ENCODE measurements around the gene NOX3. TPM values are rescaled to one million over a fixed set of nuclear protein-coding genes. Genes with fewer than 3 reads are reported as not detected.

Gene NOX3
- total and polyA plus RNA-seq, 10 of the 15 experiments (the other 5 are each of a cell fraction or from before 2014, with no cell fraction given): not detected

- peak; percentile 97 for TF ChIP-seq ATF2 (IDR thresholded peaks at IDR 0.05; ENCODE audit: low read length)
- TF ChIP-seq NR2F1 (conservative IDR thresholded peaks at IDR 0.05): peak; percentile 40
- peak; percentile 87 for TF ChIP-seq CUX1 (IDR thresholded peaks at IDR 0.05; ENCODE audit: insufficient replicate concordance, low read depth, low read length)
- TF ChIP-seq TARDBP (IDR thresholded peaks at IDR 0.05; ENCODE audit: borderline replicate concordance): peak; percentile 20; the same call in 1 of the 2 replicates
- TF ChIP-seq ZNF24 (IDR thresholded peaks at IDR 0.05): peak; percentile 83; the same call in 1 of the 2 replicates
- peak; percentile 68 for TF ChIP-seq CREB1 (IDR thresholded peaks at IDR 0.05; ENCODE audit: low read depth)
- TF ChIP-seq MXI1 (IDR thresholded peaks at IDR 0.05; ENCODE audit: low read depth, low read length): no peak
- TF ChIP-seq PBX3 (IDR thresholded peaks at IDR 0.05; ENCODE audit: insufficient replicate concordance, low read depth, low read length): peak; percentile 84
- no peak for TF ChIP-seq KAT2A (conservative IDR thresholded peaks at IDR 0.05; ENCODE audit: control insufficient read depth, low read depth, low read length)
- TF ChIP-seq E2F4 (IDR thresholded peaks at IDR 0.05; ENCODE audit: low read depth, low read length): no peak
- TF ChIP-seq ZNF217 (IDR thresholded peaks at IDR 0.05): peak; percentile 81
- no peak for TF ChIP-seq YBX1 (IDR thresholded peaks at IDR 0.05)
- TF ChIP-seq RAD51 (IDR thresholded peaks at IDR 0.05): 0 out of 2 replicates have a peak, but pooled peaks have one; percentile 25
- TF ChIP-seq SUPT20H (IDR thresholded peaks at IDR 0.05; ENCODE audit: borderline replicate concordance, control insufficient read depth, low read depth, low read length): no peak
- TF ChIP-seq MEF2B (IDR thresholded peaks at IDR 0.05; ENCODE audit: partially characterized antibody, poor library complexity, severe bottlenecking): peak; percentile 96
- peak; percentile 83 for TF ChIP-seq BCL3 (IDR thresholded peaks at IDR 0.05; ENCODE audit: borderline replicate concordance, insufficient read depth, low read depth, low read length, poor library complexity, severe bottlenecking)
- TF ChIP-seq HDGF (IDR thresholded peaks at IDR 0.05): 0 out of 2 replicates have a peak, but pooled peaks have one; percentile 50
- TF ChIP-seq IKZF1 (conservative IDR thresholded peaks at IDR 0.05): peak; percentile 62
- peak; percentile 93 for TF ChIP-seq BCL11A (IDR thresholded peaks at IDR 0.05; ENCODE audit: low read depth, low read length)
Measured at GRCh38 chr6:155351273-155352129, 104.1 kb downstream of the NOX3 start (continued).
